Measurements from ENCODE around the gene GZMH.
A peak's percentile ranks its signal among the peaks of the same experiment; 100 is the strongest.

The GZMH gene

DNA sequence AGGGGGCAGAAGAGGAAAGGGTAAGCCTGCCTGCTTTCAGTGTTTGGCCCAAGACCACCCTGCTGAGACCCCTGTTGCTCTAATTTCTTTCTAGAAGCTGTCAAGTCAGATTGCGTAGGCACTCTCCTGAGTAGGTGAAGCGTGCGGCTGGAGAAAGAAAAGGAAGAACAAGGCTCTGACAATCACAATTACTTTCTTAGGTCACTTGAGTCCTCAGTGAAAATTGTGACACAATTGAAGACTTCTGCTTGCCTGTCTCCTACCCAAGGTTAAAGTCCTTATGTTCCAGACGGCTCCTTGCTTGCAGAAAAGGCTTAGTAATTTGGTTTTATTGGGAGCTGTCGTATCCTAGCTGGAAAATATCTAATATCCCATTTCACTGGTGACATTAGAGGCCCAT is 32.7 kb downstream of the GZMH start:
- H4K12ac ChIP-seq (ENCODE audit: low read depth, low read length): no peak overlapping the region
- no peak overlapping the region for H2BK12ac ChIP-seq (ENCODE audit: low read length)
- H3K9ac ChIP-seq (ENCODE audit: low read length): no peak overlapping the region
- H2BK120ac ChIP-seq (ENCODE audit: insufficient read depth, low read length, poor library complexity): no peak overlapping the region
- H3K79me1 ChIP-seq (ENCODE audit: low read length): no peaks in the 10 kb centered on the region
- no CpG with 5 or more reads among the region's 5 CpGs for WGBS (ENCODE audit: extremely low coverage, insufficient coverage, insufficient read length)
- peaks cover 25% of the 10 kb centered on the region for H3K9me3 ChIP-seq (ENCODE audit: insufficient read depth, low read depth, low read length)
- H3K79me2 ChIP-seq (ENCODE audit: control insufficient read depth, insufficient read depth, low read length, poor library complexity): no peaks in the 10 kb centered on the region
- no peak overlapping the region for H4K91ac ChIP-seq (ENCODE audit: low read depth, low read length)
- no peaks in the 10 kb centered on the region for H3K4me1 ChIP-seq (ENCODE audit: control insufficient read depth in 1 of 2, insufficient read depth in 2 of 2, low read length in 2 of 2)
- H3K27me3 ChIP-seq (ENCODE audit: insufficient read depth, low read length): no peaks in the 10 kb centered on the region
- no peak overlapping the region for H3K14ac ChIP-seq (ENCODE audit: low read length)
- no peak overlapping the region for H3K27ac ChIP-seq (ENCODE audit: low read depth, low read length)
- H3K18ac ChIP-seq (ENCODE audit: low read length): no peak overlapping the region
- H3K4me3 ChIP-seq (ENCODE audit: low read depth, low read length): no peak overlapping the region
- H3K4me2 ChIP-seq (ENCODE audit: low read length): no peak overlapping the region
- no peak overlapping the region for H3K23ac ChIP-seq (ENCODE audit: low read length)
- no peak overlapping the region for H4K8ac ChIP-seq (ENCODE audit: low read depth, low read length)
- H2AK5ac ChIP-seq (ENCODE audit: low read length): no peak overlapping the region
- H3K36me3 ChIP-seq (ENCODE audit: control insufficient read depth in 1 of 2, insufficient read depth in 2 of 2, low read length in 2 of 2): no peaks in the 10 kb centered on the region
- no peak for DNase-seq
- no peak overlapping the region for H2BK5ac ChIP-seq (ENCODE audit: low read depth, low read length, poor library complexity)
- H3K4ac ChIP-seq (ENCODE audit: low read depth, low read length): no peak overlapping the region
- H2AFZ ChIP-seq (ENCODE audit: insufficient read depth, low read length, poor library complexity): no peak overlapping the region

DNA sequence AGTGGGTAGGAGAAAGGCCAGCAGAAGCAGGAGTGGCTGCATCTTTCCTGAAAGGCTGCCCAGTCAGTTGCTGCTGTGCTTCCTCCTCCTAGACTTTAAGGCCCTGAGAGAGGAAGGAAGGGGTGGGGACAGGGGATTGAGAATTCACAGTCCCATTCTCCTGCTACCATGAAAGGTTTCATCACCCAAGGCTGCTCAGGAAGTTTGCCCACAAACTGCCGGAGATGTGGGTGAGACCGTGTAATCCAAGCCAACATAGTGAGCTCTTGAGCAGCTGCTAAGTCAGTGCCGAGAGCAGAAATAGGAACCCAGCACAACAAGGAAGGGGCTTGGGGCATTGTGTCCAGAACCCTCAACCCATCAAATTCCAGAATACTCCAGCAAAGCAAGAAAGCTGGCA is 33.3 kb downstream of the GZMH start, which contains the start of gene CTSG:
TSS of gene CTSG (minus strand) at position 69 of the 400 bp plus-strand sequence. CDS start at position 42, 27 bp downstream.
- no peaks in the 10 kb centered on the region for H3K79me1 ChIP-seq (ENCODE audit: low read length)
- no peak within 1 kb of the TSS for H3K23ac ChIP-seq (ENCODE audit: low read length)
- no peak within 1 kb of the TSS for H4K91ac ChIP-seq (ENCODE audit: low read depth, low read length)
- no peaks in the 10 kb centered on the region for H3K27me3 ChIP-seq (ENCODE audit: insufficient read depth, low read length)
- H4K8ac ChIP-seq (ENCODE audit: low read depth, low read length): no peak within 1 kb of the TSS
- no peak within 1 kb of the TSS for H3K4me2 ChIP-seq (ENCODE audit: low read length)
- DNase-seq: no peak
- peak within 1 kb of the TSS; percentile 27 for H3K9ac ChIP-seq (ENCODE audit: low read length)
- H3K4ac ChIP-seq (ENCODE audit: low read depth, low read length): no peak within 1 kb of the TSS
- no peak within 1 kb of the TSS for H4K12ac ChIP-seq (ENCODE audit: low read depth, low read length)
- H3K27ac ChIP-seq (ENCODE audit: low read depth, low read length): no peak within 1 kb of the TSS
- no peak within 1 kb of the TSS for H2BK12ac ChIP-seq (ENCODE audit: low read length)
- peaks cover 26% of the 10 kb centered on the region for H3K9me3 ChIP-seq (ENCODE audit: insufficient read depth, low read depth, low read length)
- H2BK120ac ChIP-seq (ENCODE audit: insufficient read depth, low read length, poor library complexity): no peak within 1 kb of the TSS
- no CpG with 5 or more reads among the region's 3 CpGs for WGBS (ENCODE audit: extremely low coverage, insufficient coverage, insufficient read length)
- no peak within 1 kb of the TSS for H3K18ac ChIP-seq (ENCODE audit: low read length)
- no peak within 1 kb of the TSS for H2AK5ac ChIP-seq (ENCODE audit: low read length)
- no peak within 1 kb of the TSS for H2BK5ac ChIP-seq (ENCODE audit: low read depth, low read length, poor library complexity)
- H3K14ac ChIP-seq (ENCODE audit: low read length): no peak within 1 kb of the TSS
- H2AFZ ChIP-seq (ENCODE audit: insufficient read depth, low read length, poor library complexity): no peak within 1 kb of the TSS
- no peaks in the 10 kb centered on the region for H3K4me1 ChIP-seq (ENCODE audit: control insufficient read depth in 1 of 2, insufficient read depth in 2 of 2, low read length in 2 of 2)
- no peaks in the 10 kb centered on the region for H3K79me2 ChIP-seq (ENCODE audit: control insufficient read depth, insufficient read depth, low read length, poor library complexity)
- H3K4me3 ChIP-seq (ENCODE audit: low read depth, low read length): no peak within 1 kb of the TSS
- H3K36me3 ChIP-seq (ENCODE audit: control insufficient read depth in 1 of 2, insufficient read depth in 2 of 2, low read length in 2 of 2): no peaks in the 10 kb centered on the region

DNA sequence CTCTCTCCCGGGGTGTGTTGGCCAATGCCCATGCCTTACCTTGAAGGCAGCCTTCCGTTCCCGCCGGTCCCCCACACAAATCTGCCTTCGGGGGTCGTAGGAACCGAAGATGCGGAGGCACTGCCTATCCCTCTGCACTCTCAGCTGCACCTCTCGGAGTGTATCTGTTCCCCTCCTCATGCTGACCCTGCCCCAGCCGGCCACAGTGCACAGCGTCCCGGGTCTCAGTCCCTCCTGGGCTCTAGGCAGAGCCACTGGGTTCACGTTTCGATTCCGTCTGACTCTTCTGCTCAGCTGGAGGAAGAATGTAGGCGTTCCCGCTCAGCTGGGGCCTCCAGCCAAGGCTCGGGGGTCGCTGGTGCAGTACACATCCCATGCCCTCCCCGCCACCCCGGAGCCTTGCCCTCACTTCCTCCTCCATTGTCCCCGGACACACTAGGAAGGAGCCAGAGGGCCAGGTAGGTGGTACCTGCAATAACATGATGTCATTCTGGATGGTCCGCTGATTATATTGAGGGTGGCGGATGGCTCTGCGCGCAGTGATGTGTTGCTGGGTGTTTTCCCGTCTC is 35.2 kb downstream of the GZMH start:
- Histone ChIP-seq H3K23ac (ENCODE audit: low read length) (no peak overlapping the region), H4K8ac (ENCODE audit: low read depth, low read length) (no peak overlapping the region), H2BK12ac (ENCODE audit: low read length) (no peak overlapping the region), H2AFZ (ENCODE audit: insufficient read depth, low read length, poor library complexity) (no peak overlapping the region), H4K91ac (ENCODE audit: low read depth, low read length) (no peak overlapping the region), H3K4me1 (ENCODE audit: control insufficient read depth in 1 of 2, insufficient read depth in 2 of 2, low read length in 2 of 2) (no peaks in the 10 kb centered on the region), H2BK120ac (ENCODE audit: insufficient read depth, low read length, poor library complexity) (no peak overlapping the region), H3K27me3 (ENCODE audit: insufficient read depth, low read length) (no peaks in the 10 kb centered on the region), H3K9me3 (ENCODE audit: insufficient read depth, low read depth, low read length) (peaks cover 28% of the 10 kb centered on the region), H3K4me2 (ENCODE audit: low read length) (no peak overlapping the region), H3K4me3 (ENCODE audit: low read depth, low read length) (no peak overlapping the region), H3K36me3 (ENCODE audit: control insufficient read depth in 1 of 2, insufficient read depth in 2 of 2, low read length in 2 of 2) (no peaks in the 10 kb centered on the region), H3K79me2 (ENCODE audit: control insufficient read depth, insufficient read depth, low read length, poor library complexity) (no peaks in the 10 kb centered on the region), H3K9ac (ENCODE audit: low read length) (no peak overlapping the region), H2AK5ac (ENCODE audit: low read length) (no peak overlapping the region), H3K27ac (ENCODE audit: low read depth, low read length) (no peak overlapping the region), H3K4ac (ENCODE audit: low read depth, low read length) (no peak overlapping the region), H3K14ac (ENCODE audit: low read length) (no peak overlapping the region), H3K79me1 (ENCODE audit: low read length) (no peaks in the 10 kb centered on the region), H2BK5ac (ENCODE audit: low read depth, low read length, poor library complexity) (no peak overlapping the region), H4K12ac (ENCODE audit: low read depth, low read length) (no peak overlapping the region), H3K18ac (ENCODE audit: low read length) (no peak overlapping the region)
- DNase-seq: no peak
- no CpG with 5 or more reads among the region's 27 CpGs for WGBS (ENCODE audit: extremely low coverage, insufficient coverage, insufficient read length)

DNA sequence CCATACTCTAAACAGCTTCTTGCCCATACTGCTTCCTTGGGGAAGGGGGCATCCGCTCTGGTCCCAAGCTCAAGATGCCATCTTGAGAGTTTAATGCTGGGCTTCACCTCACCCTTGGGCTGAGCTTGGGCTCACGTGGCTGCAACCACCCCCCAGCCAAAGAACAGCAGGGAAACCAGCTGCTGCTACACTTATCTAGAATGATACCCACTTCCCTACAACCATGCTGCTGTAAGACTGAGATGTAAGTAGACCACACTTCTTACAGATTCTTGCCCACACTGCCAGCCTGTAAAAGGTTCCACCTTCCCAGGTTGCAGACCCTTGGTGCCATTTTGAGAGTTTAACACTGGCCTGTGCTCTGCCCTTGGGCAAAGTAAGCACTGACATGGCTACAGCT is 43.2 kb downstream of the GZMH start:
- no peak overlapping the region for H3K14ac ChIP-seq (ENCODE audit: low read length)
- H3K27me3 ChIP-seq (ENCODE audit: insufficient read depth, low read length): no peaks in the 10 kb centered on the region
- H2BK5ac ChIP-seq (ENCODE audit: low read depth, low read length, poor library complexity): no peak overlapping the region
- no peak overlapping the region for H4K8ac ChIP-seq (ENCODE audit: low read depth, low read length)
- no peak overlapping the region for H2AFZ ChIP-seq (ENCODE audit: insufficient read depth, low read length, poor library complexity)
- no peak overlapping the region for H3K18ac ChIP-seq (ENCODE audit: low read length)
- WGBS (ENCODE audit: extremely low coverage, insufficient coverage, insufficient read length): no CpG with 5 or more reads among the region's 2 CpGs
- H3K4me1 ChIP-seq (ENCODE audit: control insufficient read depth in 1 of 2, insufficient read depth in 2 of 2, low read length in 2 of 2): no peaks in the 10 kb centered on the region
- no peak overlapping the region for H3K4ac ChIP-seq (ENCODE audit: low read depth, low read length)
- no peak overlapping the region for H2BK120ac ChIP-seq (ENCODE audit: insufficient read depth, low read length, poor library complexity)
- no peak overlapping the region for H2AK5ac ChIP-seq (ENCODE audit: low read length)
- peaks cover 25% of the 10 kb centered on the region for H3K9me3 ChIP-seq (ENCODE audit: insufficient read depth, low read depth, low read length)
- no peak overlapping the region for H2BK12ac ChIP-seq (ENCODE audit: low read length)
- no peak overlapping the region for H3K23ac ChIP-seq (ENCODE audit: low read length)
- H4K91ac ChIP-seq (ENCODE audit: low read depth, low read length): no peak overlapping the region
- no peak overlapping the region for H3K9ac ChIP-seq (ENCODE audit: low read length)
- H3K4me2 ChIP-seq (ENCODE audit: low read length): no peak overlapping the region
- no peaks in the 10 kb centered on the region for H3K79me2 ChIP-seq (ENCODE audit: control insufficient read depth, insufficient read depth, low read length, poor library complexity)
- no peak for DNase-seq
- no peak overlapping the region for H3K4me3 ChIP-seq (ENCODE audit: low read depth, low read length)
- no peak overlapping the region for H3K27ac ChIP-seq (ENCODE audit: low read depth, low read length)
- H4K12ac ChIP-seq (ENCODE audit: low read depth, low read length): no peak overlapping the region
- H3K79me1 ChIP-seq (ENCODE audit: low read length): no peaks in the 10 kb centered on the region
- no peaks in the 10 kb centered on the region for H3K36me3 ChIP-seq (ENCODE audit: control insufficient read depth in 1 of 2, insufficient read depth in 2 of 2, low read length in 2 of 2)

Data from trophoblast cell (in vitro differentiated cells and primary cell).